ENCODE measurements around the gene MMEL1.

The MMEL1 gene

DNA sequence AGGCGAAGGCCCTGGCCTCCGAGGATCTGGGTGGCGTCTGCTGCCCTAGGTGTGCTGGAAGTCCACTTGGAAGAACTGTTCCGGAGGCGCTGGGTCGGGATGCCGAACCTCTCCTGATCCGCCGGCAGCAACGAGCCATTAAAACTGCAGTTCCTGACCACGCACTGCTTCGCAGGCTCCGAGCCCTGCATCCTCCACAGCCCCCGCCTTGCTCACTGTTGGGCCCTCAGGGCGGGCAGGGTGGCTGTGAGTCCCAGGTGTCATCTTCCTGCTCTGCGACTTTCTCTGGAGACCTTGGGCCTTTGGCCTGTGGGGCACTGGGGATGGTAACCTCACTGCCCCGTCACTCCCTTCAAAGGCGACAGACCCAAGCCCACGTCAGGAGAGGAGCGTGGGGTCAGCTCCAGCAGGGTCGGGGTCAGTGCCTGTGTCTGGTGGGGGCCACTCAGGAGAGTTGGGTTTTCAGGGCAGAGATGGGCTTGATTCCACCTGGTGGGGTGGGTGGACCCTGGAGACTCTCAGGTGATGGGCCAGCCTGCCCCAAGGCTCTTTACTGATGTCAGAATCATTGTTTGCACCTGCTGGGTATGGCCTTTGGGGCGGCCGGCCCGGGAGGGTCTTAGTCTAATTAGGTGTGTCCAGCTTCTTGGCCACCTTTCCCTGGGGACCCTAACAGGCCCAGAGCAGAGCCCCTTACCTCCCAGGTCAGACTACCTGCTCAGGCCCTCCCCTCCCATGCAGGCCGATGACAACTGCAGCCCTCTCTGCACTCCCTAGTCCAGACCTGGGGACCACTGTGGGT, 43.2 kb downstream of the MMEL1 start:
- Histone ChIP-seq H3K27me3 (ENCODE audit: control insufficient read depth in 3 of 3, insufficient read depth in 3 of 3, low read depth in 1 of 3, low read length in 3 of 3) (peaks cover 0 to 5% (median 0%) of the 10 kb centered on the region in 3 experiments), H3K4me3 (ENCODE audit: low read length in 2 of 2) (no peak overlapping the region), H3K9ac (ENCODE audit: low read depth, low read length, poor library complexity) (no peak overlapping the region), H3K36me3 (replicated peaks in 1 of 2; ENCODE audit: control insufficient read depth in 2 of 2, insufficient read depth in 2 of 2, low read length in 2 of 2) (peaks cover 7 to 9% of the 10 kb centered on the region in 2 donors), H3K14ac (ENCODE audit: low read length) (no peak overlapping the region), H4K91ac (ENCODE audit: low read depth, low read length, poor library complexity) (no peak overlapping the region), H3K4ac (ENCODE audit: low read length) (no peak overlapping the region), H2AFZ (ENCODE audit: low read length) (no peak overlapping the region), H3K4me1 (ENCODE audit: control insufficient read depth in 2 of 2, insufficient read depth in 1 of 2, low read depth in 1 of 2, low read length in 2 of 2) (peaks cover 6 to 7% of the 10 kb centered on the region in 2 donors), H4K8ac (ENCODE audit: low read depth, low read length) (no peak overlapping the region), H3K18ac (ENCODE audit: low read length) (peak overlapping the region; percentile 38), H2BK120ac (ENCODE audit: low read depth, low read length) (no peak overlapping the region), H3K9me3 (replicated peaks in 1 of 2; ENCODE audit: control insufficient read depth in 2 of 2, insufficient read depth in 1 of 2, low read depth in 1 of 2, low read length in 2 of 2) (peaks cover 0 to 14% of the 10 kb centered on the region in 2 donors), H3K27ac (replicated peaks; ENCODE audit: low read length) (no peak overlapping the region), H3K23ac (ENCODE audit: low read depth, low read length, poor library complexity) (peak overlapping the region; percentile 80), H2BK15ac (ENCODE audit: low read length) (no peak overlapping the region), H2BK5ac (ENCODE audit: low read length) (peak overlapping the region; percentile 53), H2AK5ac (ENCODE audit: low read depth, low read length) (no peak overlapping the region), H2BK12ac (ENCODE audit: low read length) (no peak overlapping the region), H3K79me1 (ENCODE audit: low read depth, low read length) (peaks cover 12% of the 10 kb centered on the region), H3K4me2 (ENCODE audit: insufficient read depth, low read length, poor library complexity, severe bottlenecking) (no peak overlapping the region)
- WGBS, 2 donors (ENCODE audit: extremely low coverage in 2 of 2, insufficient read length in 2 of 2, insufficient replicate concordance in 1 of 2): no CpG with 5 or more reads among the region's 25 CpGs
- DNase-seq (ENCODE audit: low spot score): no peak

DNA sequence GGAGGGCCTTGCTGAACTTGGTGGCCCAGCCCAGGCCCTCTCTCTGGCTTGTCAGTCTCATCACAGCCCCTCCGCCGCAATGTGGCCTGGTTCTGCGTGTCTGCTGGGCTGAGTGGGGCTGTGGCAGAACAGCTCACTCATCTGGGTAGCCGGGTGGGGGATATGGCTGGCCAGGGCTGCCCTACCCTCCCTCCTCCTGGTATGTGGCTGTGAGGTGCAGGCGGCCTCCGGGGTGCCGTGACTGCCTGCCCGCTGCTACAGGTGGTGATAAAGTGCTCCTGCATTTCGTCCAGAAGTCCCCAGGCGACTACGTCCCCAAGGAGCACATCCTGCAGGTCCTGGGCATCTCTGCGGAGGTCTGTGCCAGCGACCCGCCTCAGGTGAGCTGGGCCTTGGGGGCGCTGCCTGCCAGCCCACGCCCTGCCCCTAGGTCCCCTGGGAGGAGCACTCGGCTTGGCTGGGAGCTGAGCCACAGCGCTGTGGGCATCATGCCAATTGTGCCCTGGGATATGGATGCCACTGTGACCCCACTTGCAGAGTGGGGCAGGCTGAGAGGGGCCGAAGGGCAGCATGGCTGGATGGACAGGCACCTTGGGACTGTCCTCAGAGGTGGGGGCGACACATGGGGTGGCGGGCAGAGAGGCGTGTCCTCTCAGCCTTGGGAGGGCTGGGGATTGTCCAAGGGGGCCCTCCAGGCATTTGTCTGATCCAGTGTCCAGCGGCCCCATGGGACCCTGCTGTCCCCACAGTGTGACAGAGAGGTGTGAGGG, 44.0 kb downstream of the MMEL1 start:
- H2AK5ac ChIP-seq (ENCODE audit: low read depth, low read length): no peak overlapping the region
- no peak overlapping the region for H2BK5ac ChIP-seq (ENCODE audit: low read length)
- H2AFZ ChIP-seq (ENCODE audit: low read length): no peak overlapping the region
- H2BK12ac ChIP-seq (ENCODE audit: low read length): no peak overlapping the region
- peaks cover 0 to 16% of the 10 kb centered on the region in 2 donors for H3K9me3 ChIP-seq (replicated peaks in 1 of 2; ENCODE audit: control insufficient read depth in 2 of 2, insufficient read depth in 1 of 2, low read depth in 1 of 2, low read length in 2 of 2)
- no CpG with 5 or more reads among the region's 23 CpGs for WGBS, 2 donors (ENCODE audit: extremely low coverage in 2 of 2, insufficient read length in 2 of 2, insufficient replicate concordance in 1 of 2)
- no peak overlapping the region for H4K8ac ChIP-seq (ENCODE audit: low read depth, low read length)
- no peak overlapping the region for H3K9ac ChIP-seq (ENCODE audit: low read depth, low read length, poor library complexity)
- H3K4me1 ChIP-seq (ENCODE audit: control insufficient read depth in 2 of 2, insufficient read depth in 1 of 2, low read depth in 1 of 2, low read length in 2 of 2): peaks cover 6 to 7% of the 10 kb centered on the region in 2 donors
- no peak overlapping the region for H2BK15ac ChIP-seq (ENCODE audit: low read length)
- H3K27me3 ChIP-seq (ENCODE audit: control insufficient read depth in 3 of 3, insufficient read depth in 3 of 3, low read depth in 1 of 3, low read length in 3 of 3): peaks cover 0 to 2% (median 0%) of the 10 kb centered on the region in 3 experiments
- H2BK120ac ChIP-seq (ENCODE audit: low read depth, low read length): no peak overlapping the region
- H3K36me3 ChIP-seq (replicated peaks in 1 of 2; ENCODE audit: control insufficient read depth in 2 of 2, insufficient read depth in 2 of 2, low read length in 2 of 2): peaks cover 7 to 9% of the 10 kb centered on the region in 2 donors
- H3K4me2 ChIP-seq (ENCODE audit: insufficient read depth, low read length, poor library complexity, severe bottlenecking): no peak overlapping the region
- H3K4me3 ChIP-seq (ENCODE audit: low read length in 2 of 2): peak overlapping the region in 1 of 2 donors; percentile 16
- H3K14ac ChIP-seq (ENCODE audit: low read length): no peak overlapping the region
- no peak overlapping the region for H4K91ac ChIP-seq (ENCODE audit: low read depth, low read length, poor library complexity)
- H3K23ac ChIP-seq (ENCODE audit: low read depth, low read length, poor library complexity): peak overlapping the region; percentile 91
- H3K79me1 ChIP-seq (ENCODE audit: low read depth, low read length): peaks cover 12% of the 10 kb centered on the region
- peak overlapping the region; percentile 38 for H3K18ac ChIP-seq (ENCODE audit: low read length)
- H3K4ac ChIP-seq (ENCODE audit: low read length): no peak overlapping the region
- no peak for DNase-seq (ENCODE audit: low spot score)
- no peak overlapping the region for H3K27ac ChIP-seq (replicated peaks; ENCODE audit: low read length)

GRCh38 chr1:2587860-2588571, 44.8 kb downstream of the MMEL1 start:
- Histone ChIP-seq H3K23ac (ENCODE audit: low read depth, low read length, poor library complexity) (peak overlapping the region; percentile 98), H3K79me1 (ENCODE audit: low read depth, low read length) (peaks cover 12% of the 10 kb centered on the region), H3K9me3 (replicated peaks in 1 of 2; ENCODE audit: control insufficient read depth in 2 of 2, insufficient read depth in 1 of 2, low read depth in 1 of 2, low read length in 2 of 2) (peaks cover 0 to 20% of the 10 kb centered on the region in 2 donors), H4K91ac (ENCODE audit: low read depth, low read length, poor library complexity) (no peak overlapping the region), H3K18ac (ENCODE audit: low read length) (no peak overlapping the region), H3K9ac (ENCODE audit: low read depth, low read length, poor library complexity) (peak overlapping the region; percentile 30), H4K8ac (ENCODE audit: low read depth, low read length) (no peak overlapping the region), H3K4ac (ENCODE audit: low read length) (no peak overlapping the region), H3K4me3 (ENCODE audit: low read length in 2 of 2) (peak overlapping the region; percentile 9 to 88), H3K4me1 (ENCODE audit: control insufficient read depth in 2 of 2, insufficient read depth in 1 of 2, low read depth in 1 of 2, low read length in 2 of 2) (peaks cover 7 to 8% of the 10 kb centered on the region in 2 donors), H2BK5ac (ENCODE audit: low read length) (peak overlapping the region; percentile 96), H2AFZ (ENCODE audit: low read length) (no peak overlapping the region), H3K14ac (ENCODE audit: low read length) (no peak overlapping the region), H3K36me3 (replicated peaks in 1 of 2; ENCODE audit: control insufficient read depth in 2 of 2, insufficient read depth in 2 of 2, low read length in 2 of 2) (peaks cover 7 to 9% of the 10 kb centered on the region in 2 donors), H3K27me3 (ENCODE audit: control insufficient read depth in 3 of 3, insufficient read depth in 3 of 3, low read depth in 1 of 3, low read length in 3 of 3) (no peaks in the 10 kb centered on the region), H2AK5ac (ENCODE audit: low read depth, low read length) (peak overlapping the region; percentile 99), H2BK15ac (ENCODE audit: low read length) (peak overlapping the region; percentile 89), H2BK12ac (ENCODE audit: low read length) (peak overlapping the region; percentile 46), H3K27ac (replicated peaks; ENCODE audit: low read length) (no peak overlapping the region), H2BK120ac (ENCODE audit: low read depth, low read length) (no peak overlapping the region), H3K4me2 (ENCODE audit: insufficient read depth, low read length, poor library complexity, severe bottlenecking) (peak overlapping the region; percentile 95)
- no peak for DNase-seq (ENCODE audit: low spot score)
- no CpG with 5 or more reads among the region's 19 CpGs for WGBS, 2 donors (ENCODE audit: extremely low coverage in 2 of 2, insufficient read length in 2 of 2, insufficient replicate concordance in 1 of 2)

Data from neuronal stem cell (in vitro differentiated cells).